ENCODE measurements around the gene RPS10. TPM values are rescaled to one million over a fixed set of nuclear protein-coding genes. Genes with fewer than 3 reads are reported as not detected.

Gene RPS10
- total RNA-seq, 6 experiments from 2014 or later: 355 to 727 (median 398) TPM

GRCh38 chr6:34437644-34437970, 11.7 kb upstream of the RPS10 start:
- no peaks in the 10 kb centered on the region for H3K27me3 ChIP-seq
- no peaks in the 10 kb centered on the region for H3K4me1 ChIP-seq
- ATAC-seq: no peak
- DNase-seq: no peak
- WGBS (ENCODE audit: insufficient coverage, low coverage, low lambda C conversion rate, missing lambda C conversion rate): 46% methylated on average over 1 of the region's 1 CpG
- no peak for TF ChIP-seq POLR2A (IDR thresholded peaks at IDR 0.05)
- TF ChIP-seq, protein P1, sequence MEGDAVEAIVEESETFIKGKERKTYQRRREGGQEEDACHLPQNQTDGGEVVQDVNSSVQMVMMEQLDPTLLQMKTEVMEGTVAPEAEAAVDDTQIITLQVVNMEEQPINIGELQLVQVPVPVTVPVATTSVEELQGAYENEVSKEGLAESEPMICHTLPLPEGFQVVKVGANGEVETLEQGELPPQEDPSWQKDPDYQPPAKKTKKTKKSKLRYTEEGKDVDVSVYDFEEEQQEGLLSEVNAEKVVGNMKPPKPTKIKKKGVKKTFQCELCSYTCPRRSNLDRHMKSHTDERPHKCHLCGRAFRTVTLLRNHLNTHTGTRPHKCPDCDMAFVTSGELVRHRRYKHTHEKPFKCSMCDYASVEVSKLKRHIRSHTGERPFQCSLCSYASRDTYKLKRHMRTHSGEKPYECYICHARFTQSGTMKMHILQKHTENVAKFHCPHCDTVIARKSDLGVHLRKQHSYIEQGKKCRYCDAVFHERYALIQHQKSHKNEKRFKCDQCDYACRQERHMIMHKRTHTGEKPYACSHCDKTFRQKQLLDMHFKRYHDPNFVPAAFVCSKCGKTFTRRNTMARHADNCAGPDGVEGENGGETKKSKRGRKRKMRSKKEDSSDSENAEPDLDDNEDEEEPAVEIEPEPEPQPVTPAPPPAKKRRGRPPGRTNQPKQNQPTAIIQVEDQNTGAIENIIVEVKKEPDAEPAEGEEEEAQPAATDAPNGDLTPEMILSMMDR (IDR thresholded peaks at IDR 0.05): no peak
- no peak overlapping the region for H3K27ac ChIP-seq
- no peaks in the 10 kb centered on the region for H3K36me3 ChIP-seq
- H3K9me3 ChIP-seq: no peaks in the 10 kb centered on the region
- H3K4me3 ChIP-seq: no peak overlapping the region
- intact Hi-C loops (cut with DNase I): no loop called here

DNA sequence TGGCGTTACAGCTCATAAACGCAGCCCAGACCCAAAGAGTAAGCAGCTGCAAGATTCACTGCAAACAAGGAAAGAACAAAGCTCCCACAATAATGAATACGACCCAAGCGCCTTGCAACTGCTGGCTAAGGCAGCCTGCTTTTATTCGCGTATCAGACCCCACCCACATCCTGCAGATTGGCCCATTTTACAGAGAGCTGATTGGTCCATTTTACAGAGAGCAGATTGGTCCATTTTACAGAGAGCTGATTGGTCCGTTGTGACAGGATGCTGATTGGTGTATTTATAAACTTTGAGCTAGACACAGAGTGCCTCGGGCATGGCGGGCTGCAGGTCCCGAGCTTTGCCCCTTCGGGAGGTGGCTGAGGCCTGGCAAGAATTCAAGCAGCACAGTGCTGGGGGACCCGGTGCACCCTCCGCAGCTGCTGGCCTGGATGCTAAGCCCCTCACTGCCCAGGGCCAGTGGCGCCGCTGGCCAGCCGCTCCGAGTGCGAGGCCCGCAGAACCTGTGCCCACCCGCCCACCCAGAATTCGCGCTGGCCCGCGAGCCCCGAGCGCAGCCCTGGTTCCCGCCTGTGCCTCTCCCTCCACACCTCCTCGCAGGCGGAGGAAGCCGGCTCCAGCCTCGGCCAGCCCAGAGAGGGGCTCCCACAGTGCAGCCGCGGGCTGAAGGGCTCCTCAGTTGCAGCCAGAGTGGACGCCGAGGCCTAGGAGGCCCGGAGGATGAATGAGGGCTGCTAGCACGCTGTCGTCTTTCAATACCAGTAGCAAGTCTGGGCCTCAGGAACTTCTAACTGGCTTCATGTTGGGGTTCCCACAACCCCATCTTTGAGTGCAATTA, 11.2 kb upstream of the RPS10 start:
- H3K4me1 ChIP-seq: no peaks in the 10 kb centered on the region
- H3K27me3 ChIP-seq: no peaks in the 10 kb centered on the region
- intact Hi-C loops (cut with DNase I): no loop called here
- H3K27ac ChIP-seq: no peak overlapping the region
- ATAC-seq: no peak
- no peaks in the 10 kb centered on the region for H3K36me3 ChIP-seq
- no peak overlapping the region for H3K4me3 ChIP-seq
- no peak for DNase-seq
- no peaks in the 10 kb centered on the region for H3K9me3 ChIP-seq
- TF ChIP-seq, protein P1 (IDR thresholded peaks at IDR 0.05): no peak
- TF ChIP-seq POLR2A (IDR thresholded peaks at IDR 0.05): no peak
- WGBS (ENCODE audit: insufficient coverage, low coverage, low lambda C conversion rate, missing lambda C conversion rate): 78% methylated on average over 10 of the region's 38 CpGs

GRCh38 chr6:34435916-34436315, 10.0 kb upstream of the RPS10 start:
- TF ChIP-seq, protein P1 (IDR thresholded peaks at IDR 0.05): no peak
- TF ChIP-seq POLR2A (IDR thresholded peaks at IDR 0.05): no peak
- ATAC-seq: no peak
- 54% methylated on average over 5 of the region's 5 CpGs for WGBS (ENCODE audit: insufficient coverage, low coverage, low lambda C conversion rate, missing lambda C conversion rate)

DNA sequence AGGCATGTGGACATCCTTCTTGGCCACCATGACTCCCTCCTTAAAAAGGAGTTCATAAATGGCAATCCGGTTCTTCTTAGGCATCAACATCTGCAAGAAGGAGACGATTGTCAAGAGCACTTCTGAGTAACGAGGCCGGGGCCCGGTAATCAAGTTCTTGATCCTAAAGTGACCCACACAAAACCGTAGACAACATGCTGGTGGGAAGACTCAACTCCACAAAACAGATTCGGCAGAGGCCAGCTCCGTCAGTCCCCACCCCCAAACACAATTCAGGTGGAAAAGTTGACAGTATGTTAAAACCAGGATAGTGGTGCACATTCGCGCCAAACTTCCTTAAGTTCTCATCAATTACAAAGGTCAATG, 754 bp downstream of the RPS10 start:
- no peak for DNase-seq
- H3K4me3 ChIP-seq: peak overlapping the region; percentile 72 to 88 (median 79)
- ATAC-seq: no peak
- TF ChIP-seq, protein P1 (IDR thresholded peaks at IDR 0.05): no peak
- TF ChIP-seq POLR2A (IDR thresholded peaks at IDR 0.05): no peak
- H3K27me3 ChIP-seq: no peaks in the 10 kb centered on the region
- WGBS (ENCODE audit: insufficient coverage, low coverage, low lambda C conversion rate, missing lambda C conversion rate): 3% methylated on average over 10 of the region's 10 CpGs
- peak overlapping the region; percentile 45 to 61 (median 58) for H3K27ac ChIP-seq
- H3K4me1 ChIP-seq: peaks cover 0 to 10% (median 4%) of the 10 kb centered on the region in 4 donors
- no peaks in the 10 kb centered on the region for H3K9me3 ChIP-seq
- H3K36me3 ChIP-seq: peaks cover 7 to 46% (median 35%) of the 10 kb centered on the region in 4 donors
- intact Hi-C loops (cut with DNase I): no loop called here

More at GRCh38 chr6:34435916-34436315, 10.0 kb upstream of the RPS10 start:
- H3K36me3 ChIP-seq: no peaks in the 10 kb centered on the region
- H3K4me3 ChIP-seq: no peak overlapping the region
- no peaks in the 10 kb centered on the region for H3K9me3 ChIP-seq
- H3K4me1 ChIP-seq: no peaks in the 10 kb centered on the region
- intact Hi-C loops (cut with DNase I): no loop called here
- H3K27ac ChIP-seq: no peak overlapping the region
- H3K27me3 ChIP-seq: no peaks in the 10 kb centered on the region
- DNase-seq: no peak
